Subcutaneous adipose tissue (tissue), 4 donors: ENCODE results near the gene NFIB. TPM values are rescaled to one million over a fixed set of nuclear protein-coding genes. Genes with fewer than 3 reads are reported as not detected.

Source experiments
- total RNA-seq, 4 donors: library from RNA; depleted of rRNA; stranded (reverse); fragments of >200 nt; gene quantifications; one replicate each; pipeline ENCODE4 v1.1.0, GENCODE V29; 2016
- TF ChIP-seq, protein P1 (sequence below): fragments of 450-650 bp; IDR thresholded peaks from one replicate; pipeline ENCODE4 v1.5.1; 2016; ENCODE audit warnings: low read depth, mild to moderate bottlenecking, control low read depth, antibody characterized with exemption, moderate library complexity

NFIB gene
- total RNA-seq, 4 donors from 2014 or later: 79.2 to 215 (median 126) TPM

DNA sequence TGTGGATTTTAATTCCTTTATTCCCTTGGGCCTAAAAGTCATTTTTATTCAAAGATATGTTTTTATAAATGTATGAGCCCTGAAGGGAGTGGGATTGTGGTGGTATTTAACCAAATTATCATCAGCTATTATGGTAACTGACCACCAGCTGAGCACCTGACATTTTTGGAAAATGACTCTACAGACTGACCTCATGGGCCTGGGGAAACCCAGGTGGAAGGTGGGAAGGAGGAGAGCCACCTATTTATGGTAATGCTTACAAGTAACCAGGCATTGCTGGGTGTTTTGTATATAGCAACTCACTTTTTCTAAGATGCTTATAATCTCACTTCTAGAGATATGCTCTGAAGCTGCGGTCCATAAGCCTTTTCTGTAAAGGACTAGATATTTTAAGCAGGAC is 22.3 kb upstream of the NFIB start:
- TF ChIP-seq, protein P1, sequence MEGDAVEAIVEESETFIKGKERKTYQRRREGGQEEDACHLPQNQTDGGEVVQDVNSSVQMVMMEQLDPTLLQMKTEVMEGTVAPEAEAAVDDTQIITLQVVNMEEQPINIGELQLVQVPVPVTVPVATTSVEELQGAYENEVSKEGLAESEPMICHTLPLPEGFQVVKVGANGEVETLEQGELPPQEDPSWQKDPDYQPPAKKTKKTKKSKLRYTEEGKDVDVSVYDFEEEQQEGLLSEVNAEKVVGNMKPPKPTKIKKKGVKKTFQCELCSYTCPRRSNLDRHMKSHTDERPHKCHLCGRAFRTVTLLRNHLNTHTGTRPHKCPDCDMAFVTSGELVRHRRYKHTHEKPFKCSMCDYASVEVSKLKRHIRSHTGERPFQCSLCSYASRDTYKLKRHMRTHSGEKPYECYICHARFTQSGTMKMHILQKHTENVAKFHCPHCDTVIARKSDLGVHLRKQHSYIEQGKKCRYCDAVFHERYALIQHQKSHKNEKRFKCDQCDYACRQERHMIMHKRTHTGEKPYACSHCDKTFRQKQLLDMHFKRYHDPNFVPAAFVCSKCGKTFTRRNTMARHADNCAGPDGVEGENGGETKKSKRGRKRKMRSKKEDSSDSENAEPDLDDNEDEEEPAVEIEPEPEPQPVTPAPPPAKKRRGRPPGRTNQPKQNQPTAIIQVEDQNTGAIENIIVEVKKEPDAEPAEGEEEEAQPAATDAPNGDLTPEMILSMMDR: no peak

DNA sequence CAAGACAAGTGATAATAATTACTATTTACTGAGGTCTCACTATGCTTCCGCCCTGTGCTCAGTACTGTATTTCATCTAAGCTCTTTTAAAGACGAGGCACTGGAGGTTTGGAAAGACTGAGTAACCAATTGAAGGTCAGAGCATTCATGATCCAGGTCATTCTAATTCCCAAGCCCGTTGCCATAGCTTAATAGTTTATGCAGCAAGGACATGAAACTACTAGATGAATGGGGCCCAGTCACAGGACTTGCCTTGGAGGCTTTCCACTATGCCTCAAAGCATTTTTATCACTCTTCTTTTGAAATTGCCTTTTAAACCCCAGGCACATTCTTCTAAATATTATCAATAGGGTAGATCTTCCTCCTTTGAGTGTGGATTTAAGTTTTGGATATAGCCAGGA is 17.2 kb upstream of the NFIB start:
- TF ChIP-seq, protein P1: no peak

DNA sequence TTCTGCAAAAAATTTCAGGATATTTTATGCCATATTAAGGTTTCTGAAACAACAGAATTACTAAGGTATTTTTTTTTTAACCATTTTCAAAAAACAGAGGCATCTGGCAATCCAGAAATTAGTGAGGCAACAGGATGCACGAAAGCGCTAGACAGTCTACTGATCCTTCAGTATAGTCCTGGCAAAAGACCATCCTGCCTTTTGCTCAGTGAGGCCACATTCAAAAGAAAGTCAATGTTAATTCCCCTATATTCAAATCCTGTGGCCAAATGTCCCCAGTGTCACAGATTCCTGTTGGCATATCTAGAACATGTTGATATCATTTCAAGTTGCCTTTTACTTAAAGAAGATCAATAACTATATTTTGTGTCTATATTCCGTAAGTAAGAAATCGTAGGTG is 13.1 kb upstream of the NFIB start:
- TF ChIP-seq, protein P1: no peak

DNA sequence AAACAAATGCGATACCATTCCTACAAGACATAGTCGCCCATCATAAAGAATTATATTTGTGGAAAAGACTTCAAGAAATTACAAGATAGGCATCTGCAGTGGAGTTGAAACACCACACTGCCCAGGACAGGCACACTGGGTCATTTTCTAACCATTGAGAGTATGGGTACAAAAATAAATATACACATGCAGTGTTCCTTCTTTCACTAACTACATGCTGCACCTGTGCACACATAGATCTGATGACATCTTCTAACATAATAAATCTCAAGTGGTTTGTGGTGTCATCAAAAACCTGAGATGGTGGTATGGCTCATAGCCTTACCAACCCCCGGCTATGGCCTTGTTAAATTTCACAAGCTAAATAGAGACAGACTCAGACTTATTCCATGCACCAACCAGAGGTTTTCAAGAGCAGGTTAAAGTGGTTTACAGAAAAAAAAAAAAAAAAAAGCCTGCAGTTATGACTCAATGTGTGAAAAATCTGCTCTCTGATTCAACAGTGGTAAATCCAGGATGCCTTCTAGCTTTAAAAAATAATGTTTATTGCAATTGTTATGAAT is 12.4 kb upstream of the NFIB start:
- TF ChIP-seq, protein P1: no peak

DNA sequence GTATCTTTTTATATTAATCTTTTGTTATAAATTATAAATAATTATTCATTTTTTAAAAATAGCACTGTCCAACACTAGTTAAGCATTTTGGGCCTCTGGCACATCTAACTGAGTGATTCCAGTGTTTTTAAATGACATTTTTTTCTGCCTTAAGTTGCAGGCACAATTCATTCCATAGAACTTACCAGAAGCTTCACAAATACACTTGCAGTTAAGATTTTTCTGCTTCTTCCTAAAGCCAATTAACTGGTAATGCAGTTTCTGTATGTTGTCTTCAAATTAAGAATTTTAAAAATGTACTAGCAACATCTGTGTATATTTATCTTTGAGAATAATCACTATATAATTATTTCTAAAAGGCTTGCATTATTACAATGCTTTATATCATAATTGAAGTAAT is 11.2 kb upstream of the NFIB start:
- TF ChIP-seq, protein P1: no peak

DNA sequence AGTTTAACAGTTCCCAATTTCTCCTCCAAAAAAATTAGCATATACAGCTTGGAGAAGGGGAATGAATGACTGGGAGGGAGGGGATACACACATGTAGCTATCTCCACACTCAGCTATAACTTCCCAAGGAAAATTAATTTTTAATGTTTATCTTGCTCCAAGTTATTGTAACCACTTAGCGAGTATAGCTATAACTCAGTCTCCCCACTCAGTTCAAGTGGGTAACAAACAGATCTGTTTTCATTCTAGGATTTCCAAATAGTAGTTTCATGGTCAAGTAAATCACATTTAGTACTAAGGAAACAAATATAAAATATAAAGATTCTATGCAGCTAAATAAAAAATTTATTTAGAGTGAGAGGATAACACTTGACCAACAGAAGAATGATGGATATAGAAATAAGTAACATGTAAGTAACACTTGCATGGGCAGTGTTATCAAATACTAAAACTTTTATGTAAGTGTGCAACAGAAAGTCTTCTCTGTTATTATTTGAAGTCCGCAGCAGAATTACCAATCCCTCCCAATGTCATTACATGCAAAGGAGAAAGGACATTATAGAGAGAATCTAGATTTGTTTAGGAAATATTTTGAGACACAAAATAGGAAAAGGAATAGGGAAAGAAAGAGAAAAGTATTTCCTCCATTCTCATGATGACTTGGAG is 10.2 kb upstream of the NFIB start:
- TF ChIP-seq, protein P1: no peak

DNA sequence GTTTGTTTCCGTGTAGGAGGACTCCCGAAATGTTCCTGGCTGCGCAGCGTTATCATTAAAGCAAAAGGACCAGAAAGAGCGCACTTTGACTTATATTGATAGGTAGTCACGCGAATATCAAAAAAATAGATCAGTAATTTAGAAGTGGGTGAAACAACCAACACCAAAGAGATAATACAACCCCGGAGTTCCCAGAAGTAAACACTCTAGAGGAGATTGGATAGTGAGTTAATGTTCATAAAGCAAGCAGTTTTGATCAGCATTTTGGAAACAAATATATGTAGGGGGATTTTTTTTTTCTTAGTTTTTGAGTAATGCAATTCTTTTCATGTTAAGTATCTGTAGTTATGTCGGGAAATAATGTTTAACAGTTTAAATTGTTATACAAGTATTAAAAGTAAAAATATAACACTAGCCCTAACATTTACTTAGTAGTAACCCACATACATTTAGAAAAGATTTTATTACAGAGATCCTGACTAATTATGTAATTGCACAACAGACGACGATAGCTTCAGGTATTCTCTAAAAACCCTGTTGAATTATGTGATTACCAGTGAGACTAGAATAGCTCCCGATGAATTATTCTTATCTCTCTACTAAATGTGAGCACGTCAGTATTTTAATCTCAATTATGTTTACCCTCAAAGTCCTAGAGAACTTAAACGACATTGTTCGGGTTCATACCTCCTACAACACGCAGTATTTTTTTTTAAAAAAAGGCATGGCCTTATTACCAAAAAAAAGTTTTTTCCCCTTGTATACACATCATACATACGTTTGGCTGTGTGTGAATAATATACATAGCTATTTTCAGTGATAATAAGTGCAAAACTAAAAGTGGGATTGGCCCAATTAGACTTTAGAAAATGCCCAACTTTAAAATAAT is 9.4 kb upstream of the NFIB start:
- TF ChIP-seq, protein P1: no peak
